Stimulated activated CD8-positive, alpha-beta memory T cell treated with anti-CD3 and anti-CD28 coated beads, Interleukin-15, amount 100 ng/mL, for 24 hours (primary cell): ENCODE measurements around the gene SMIM9.
"Not testable (repeated sequence)": the region's sequence is repeated elsewhere in the genome, so short reads cannot be mapped to it uniquely, and the experiment has no call there.

ENCODE experiments used
- DNase-seq: peaks from one replicate; pipeline ENCODE4 v3.0.0-alpha.2; 2020; ENCODE audit warnings: low read depth

SMIM9 gene

DNA sequence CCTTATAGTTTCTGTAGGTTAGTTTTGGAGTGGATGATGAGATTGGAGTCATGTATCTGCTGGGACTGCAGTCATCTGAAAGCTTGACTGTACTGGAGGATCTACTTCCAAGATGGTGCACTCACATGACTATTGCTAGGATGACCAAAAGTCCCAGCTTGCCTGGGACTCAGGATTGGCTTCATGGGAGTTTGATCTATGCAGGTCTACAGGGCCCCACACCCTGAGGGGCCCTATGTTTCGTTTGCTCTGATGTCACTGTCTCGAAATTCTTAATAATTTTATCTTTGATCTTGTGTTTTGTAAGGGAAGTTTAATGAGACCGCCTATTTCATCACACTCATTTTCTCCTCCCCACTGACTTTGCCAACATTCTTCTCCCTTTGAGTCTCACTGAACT is at the start of gene SMIM9:
SMIM9 (minus strand) TSS at position 101 of the 400 bp plus-strand sequence. CDS start 3,806 bp downstream, outside the sequence.
- no peak for DNase-seq

GRCh38 chrX:154884069-154884468 is 49.6 kb upstream of the SMIM9 start:
- DNase-seq, result not testable (repeated sequence)

DNA sequence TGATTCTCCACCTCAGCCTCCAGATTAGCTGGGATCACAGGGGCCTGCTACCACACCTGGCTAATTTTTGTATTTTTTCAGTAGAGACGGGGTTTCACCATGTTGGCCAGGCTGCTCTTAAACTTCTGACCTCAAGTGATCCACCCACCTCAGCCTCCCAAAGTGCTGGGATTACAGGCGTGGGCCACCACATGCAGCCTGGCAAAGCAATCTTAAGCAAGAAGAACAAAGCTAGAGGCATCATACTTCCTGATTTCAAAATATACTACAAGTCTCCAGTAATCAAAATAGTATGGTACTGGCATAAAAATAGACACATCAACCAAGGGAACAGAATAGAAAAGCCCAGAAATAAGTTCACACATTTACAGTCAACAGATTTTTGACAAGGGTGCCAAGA is 38.9 kb upstream of the SMIM9 start:
- DNase-seq, result no peak

- not testable (repeated sequence) for DNase-seq
Measured at GRCh38 chrX:154868522-154868921, 34.1 kb upstream of the SMIM9 start.

DNA sequence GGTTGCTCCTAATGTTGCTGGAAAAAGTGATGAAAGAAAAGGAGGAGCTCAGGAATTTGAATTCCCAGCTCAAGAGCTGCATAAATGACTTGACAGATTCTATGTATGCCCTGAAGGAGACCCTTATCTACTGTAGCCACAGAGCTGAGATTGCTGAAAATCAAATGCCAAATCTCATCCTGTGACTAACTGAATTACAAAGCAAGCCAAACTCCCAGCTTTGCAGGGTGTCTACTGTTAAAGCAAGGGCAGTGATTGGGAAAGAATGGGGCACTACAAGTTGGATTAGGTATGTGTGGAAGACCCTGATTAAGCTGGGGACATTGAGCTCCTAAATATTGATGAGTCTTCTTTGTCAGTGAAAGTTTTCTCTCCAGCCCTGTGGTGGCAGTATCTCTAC is 20.8 kb upstream of the SMIM9 start:
- DNase-seq, result no peak

GRCh38 chrX:154850957-154851611 is 16.6 kb upstream of the SMIM9 start:
- no peak for DNase-seq

DNA sequence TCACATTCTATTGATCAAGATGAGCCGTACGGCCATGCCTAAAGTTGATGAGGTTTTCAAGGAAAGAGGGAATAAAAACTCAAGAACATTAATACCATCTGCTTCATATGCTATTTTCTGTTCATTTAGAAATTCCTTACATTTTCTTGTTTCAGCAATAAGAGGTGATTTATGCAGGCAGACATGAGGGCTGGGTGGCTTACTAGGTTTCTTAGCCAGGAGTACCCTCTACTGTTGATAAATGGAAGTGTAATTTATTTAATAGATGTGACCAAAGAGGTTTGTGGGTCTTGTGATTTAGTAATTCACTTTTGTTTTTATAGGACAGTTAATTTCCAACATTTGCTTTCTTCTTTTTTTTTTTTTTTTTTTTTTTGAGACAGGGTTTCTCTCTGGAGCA is 6.4 kb upstream of the SMIM9 start:
- no peak for DNase-seq

DNA sequence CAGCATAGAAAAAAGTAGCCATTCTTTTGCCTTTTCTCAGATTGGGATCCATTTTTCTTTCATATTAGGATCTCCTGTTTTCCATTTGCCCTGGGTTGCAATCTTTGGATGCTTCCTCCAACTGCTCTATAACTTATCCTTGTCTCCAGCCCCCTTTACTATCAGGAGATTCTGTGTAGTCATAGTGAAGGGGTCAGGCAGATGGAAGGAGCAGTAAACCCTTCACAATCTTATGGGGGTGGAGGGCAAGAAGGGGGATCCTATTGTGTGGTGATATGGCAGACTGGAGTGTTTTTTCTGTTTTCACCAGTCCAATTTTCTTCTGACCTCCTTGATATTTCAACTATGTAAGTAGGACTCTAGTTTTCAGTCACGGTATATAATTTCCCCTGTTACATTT is 1.7 kb upstream of the SMIM9 start:
- no peak for DNase-seq

GRCh38 chrX:154833746-154834274 is 652 bp downstream of the SMIM9 start:
- no peak for DNase-seq

DNA sequence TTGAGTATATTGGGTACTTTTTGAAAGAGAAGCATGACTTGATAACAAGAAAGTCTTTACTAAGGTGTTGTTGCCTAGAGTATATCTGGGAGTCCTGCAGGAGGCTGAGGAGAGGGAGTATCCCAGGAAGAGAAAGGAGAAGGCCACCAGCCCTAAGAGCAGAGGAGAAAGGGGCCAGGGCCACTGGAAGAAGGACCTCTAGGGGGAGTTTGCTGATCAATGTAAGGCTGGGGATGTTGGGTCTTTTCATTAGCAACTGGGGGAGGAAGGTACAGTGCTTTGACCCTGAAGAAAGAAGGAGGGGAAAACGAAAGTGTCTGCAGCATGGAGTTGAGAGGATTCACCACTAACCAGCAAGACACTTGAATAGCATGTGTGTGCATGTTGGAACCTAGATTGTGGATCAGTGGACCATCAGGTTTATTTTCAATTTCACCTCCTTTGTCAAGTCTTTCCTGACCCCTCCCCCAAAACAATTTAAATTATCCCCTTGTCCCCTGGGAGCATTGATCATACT is 4.5 kb downstream of the SMIM9 start:
- no peak for DNase-seq

DNA sequence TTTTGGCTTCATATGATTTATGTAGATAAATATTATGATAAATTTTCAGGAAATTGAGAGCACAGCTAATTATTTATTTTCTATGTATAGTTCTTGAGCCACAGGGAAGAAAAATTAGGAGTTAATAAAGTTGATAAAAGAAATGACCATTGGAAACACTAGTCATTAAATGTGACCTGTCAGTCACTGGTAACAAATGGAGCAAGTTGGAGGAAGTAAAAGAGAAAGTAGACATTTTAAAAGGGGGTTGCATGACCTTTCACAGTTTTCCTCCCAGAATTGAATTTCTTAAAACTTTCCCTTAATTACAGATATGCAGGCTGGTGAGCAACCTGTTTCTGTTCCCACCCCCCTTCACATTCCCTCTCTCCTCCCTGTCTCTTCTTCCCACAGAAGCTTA is 5.3 kb downstream of the SMIM9 start:
- DNase-seq, result no peak

GRCh38 chrX:154828016-154828408 is 6.5 kb downstream of the SMIM9 start:
- no peak for DNase-seq

GRCh38 chrX:154827194-154828015 is 7.1 kb downstream of the SMIM9 start:
- DNase-seq, result no peak

- not testable (repeated sequence) for DNase-seq
Measured at GRCh38 chrX:154825586-154825985, 8.9 kb downstream of the SMIM9 start.

GRCh38 chrX:154824638-154825037 is 9.8 kb downstream of the SMIM9 start:
- no peak for DNase-seq

DNA sequence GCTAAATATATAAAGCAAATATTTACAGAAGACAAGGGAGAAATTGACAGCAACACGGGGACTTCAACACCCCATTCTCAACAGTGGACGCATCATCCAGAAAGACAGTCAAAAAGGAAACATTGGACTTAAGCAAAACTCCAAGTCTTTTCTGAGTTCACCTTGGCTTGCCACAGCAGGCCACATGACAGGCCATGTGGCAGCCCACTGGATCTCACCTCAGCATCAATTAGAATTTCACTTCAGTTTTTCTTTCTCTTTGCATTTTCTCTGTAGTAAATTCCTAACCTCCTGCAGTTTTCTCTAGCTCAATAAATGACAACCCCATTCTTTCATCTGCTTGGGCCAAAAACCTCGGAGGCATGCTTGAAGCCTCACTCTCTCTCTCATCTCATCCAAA is 12.4 kb downstream of the SMIM9 start:
- no peak for DNase-seq

GRCh38 chrX:154821523-154821922 is 12.9 kb downstream of the SMIM9 start:
- no peak for DNase-seq

- no peak for DNase-seq
Measured at GRCh38 chrX:154819771-154820341, 14.6 kb downstream of the SMIM9 start.

GRCh38 chrX:154818916-154819770 is 15.3 kb downstream of the SMIM9 start:
- no peak for DNase-seq

DNA sequence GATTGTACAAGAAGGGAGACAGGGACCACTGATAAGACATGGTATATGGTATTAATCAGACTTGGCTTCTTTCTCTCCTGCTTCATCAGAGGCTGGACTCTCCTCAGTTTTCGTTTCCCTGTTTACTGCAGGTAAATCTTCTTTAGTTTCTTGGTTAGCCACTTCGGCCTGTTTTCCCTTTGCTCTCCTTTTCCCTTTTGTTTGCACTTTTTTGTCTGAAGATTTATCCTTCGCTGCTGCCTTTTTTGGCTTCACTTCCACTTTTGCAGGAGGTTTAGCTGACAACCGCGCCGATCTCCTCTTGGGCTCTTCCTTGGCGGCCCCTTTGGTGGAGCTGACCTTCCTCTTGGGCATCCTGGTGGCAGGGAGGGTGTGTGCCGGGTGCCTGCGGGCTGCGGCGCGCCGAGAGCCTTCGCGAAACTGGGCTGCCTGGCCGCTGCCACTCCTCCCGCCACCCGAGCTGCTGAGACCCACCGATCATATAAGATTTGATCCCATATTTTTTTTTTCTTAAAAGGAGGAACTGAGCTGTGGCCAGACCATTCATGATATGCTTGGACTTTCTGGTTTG is 17.3 kb downstream of the SMIM9 start:
- DNase-seq, result not testable (repeated sequence)

DNA sequence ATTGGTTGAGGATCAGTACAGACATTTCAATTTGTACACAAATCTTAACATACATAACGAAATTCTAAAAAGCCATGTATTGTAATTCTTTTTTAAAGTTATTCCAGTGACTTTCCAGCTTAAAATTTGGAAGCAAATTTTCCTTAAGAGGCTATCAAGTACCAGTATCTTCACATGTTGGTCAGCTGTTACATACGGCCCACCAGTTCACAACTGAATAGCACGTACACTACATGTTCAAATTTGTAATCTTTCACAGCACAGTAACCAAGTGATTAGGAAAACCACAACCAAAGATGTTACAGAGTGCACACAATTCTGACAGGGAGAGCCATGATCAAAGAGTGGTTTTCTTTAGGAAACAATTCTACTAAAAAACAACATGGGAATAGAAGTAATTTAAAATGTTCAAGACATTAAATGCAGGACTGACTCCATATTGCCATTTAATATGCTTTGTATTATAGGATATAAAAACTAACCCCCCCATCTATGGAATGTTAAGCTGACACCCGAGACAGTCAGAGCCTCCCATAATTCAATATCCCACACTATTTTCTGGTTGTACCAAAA is 18.1 kb downstream of the SMIM9 start:
- not testable (repeated sequence) for DNase-seq
